ENCODE data around the gene SH2D3A.

DNA sequence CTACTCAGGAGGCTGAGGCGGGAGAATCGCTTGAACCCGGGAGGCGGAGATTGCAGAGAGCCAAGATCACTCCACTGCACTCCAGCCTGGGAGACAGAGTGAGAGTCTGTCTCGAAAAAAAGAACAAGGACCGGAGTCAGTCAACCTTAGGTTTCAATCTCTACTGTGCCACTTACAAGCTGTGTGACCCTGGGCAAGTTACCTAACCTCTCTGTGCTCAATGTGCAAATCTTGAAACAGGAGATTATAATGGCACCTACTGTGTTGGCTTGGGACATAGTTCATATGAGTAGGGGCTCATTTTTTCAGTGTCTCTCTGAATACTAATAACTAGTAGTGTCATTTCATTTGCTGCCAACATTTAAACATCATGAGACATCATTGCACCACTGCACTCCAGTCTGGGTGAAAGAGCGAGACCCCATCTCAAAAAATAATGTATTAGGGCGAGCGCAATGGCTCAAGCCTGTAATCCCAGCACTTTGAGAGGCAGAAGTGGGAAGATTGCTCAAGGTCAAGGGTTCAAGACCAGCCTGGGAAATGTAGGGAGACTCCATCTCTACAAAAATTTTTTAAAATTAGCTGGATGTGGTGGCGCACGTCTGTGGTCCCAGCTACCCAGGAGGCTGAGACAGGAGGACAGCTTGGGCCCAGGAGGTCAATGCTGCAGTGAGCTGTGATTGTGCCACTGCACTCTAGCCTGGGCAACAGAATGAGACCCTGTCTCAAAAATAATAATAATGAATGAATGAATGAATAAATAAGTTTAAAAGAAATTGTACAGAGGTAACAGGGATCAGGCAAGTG lies 52.3 kb downstream of the SH2D3A start:
- TF ChIP-seq MAX (IDR thresholded peaks at IDR 0.05; ENCODE audit: low read depth, low read length), result no peak
- no peak for TF ChIP-seq CTCF (IDR thresholded peaks at IDR 0.05; ENCODE audit: low read depth, low read length)
